Stimulated activated CD8-positive, alpha-beta memory T cell treated with anti-CD3 and anti-CD28 coated beads, Interleukin-2, amount 100 ng/mL, for 1 hour (primary cell): ENCODE measurements around the gene KIAA0232.
"Not testable (repeated sequence)": the region's sequence is repeated elsewhere in the genome, so short reads cannot be mapped to it uniquely, and the experiment has no call there.

Source experiments
- DNase-seq, 2 donors: peaks; one replicate each; pipeline ENCODE4 v3.0.0-alpha.2; 2020; ENCODE audit warnings: low read depth in 2 of 2

Gene KIAA0232

DNA sequence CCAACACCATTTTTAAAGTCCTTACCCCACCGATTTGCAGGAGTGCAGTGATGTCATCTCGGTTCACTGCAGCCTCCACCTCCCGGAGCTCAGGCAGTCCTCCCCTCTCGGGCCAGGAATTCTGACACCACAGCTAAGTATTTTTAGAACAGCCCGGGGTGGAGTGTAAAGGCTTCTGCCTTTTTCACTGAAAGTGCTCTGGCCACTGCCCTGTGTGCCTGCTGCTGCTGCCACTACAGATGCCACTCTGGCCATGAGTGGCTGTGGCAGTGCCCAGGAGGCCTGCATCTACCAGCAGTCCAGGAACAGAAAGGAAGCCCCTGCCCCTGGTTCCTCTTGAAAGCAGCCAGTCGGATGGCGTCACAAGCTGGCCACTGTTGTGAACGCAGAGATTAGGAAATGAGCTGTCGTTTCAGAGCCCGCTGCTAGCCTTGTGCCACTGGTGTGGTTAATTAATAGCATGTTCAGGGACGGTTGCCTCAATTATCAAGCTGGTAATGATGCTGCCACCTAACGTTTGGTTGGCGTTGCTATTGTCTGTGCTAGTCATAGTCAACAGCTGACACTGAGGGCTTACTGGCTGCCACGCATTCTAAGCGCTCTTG lies 103.5 kb downstream of the KIAA0232 start:
- DNase-seq = no peak

DNA sequence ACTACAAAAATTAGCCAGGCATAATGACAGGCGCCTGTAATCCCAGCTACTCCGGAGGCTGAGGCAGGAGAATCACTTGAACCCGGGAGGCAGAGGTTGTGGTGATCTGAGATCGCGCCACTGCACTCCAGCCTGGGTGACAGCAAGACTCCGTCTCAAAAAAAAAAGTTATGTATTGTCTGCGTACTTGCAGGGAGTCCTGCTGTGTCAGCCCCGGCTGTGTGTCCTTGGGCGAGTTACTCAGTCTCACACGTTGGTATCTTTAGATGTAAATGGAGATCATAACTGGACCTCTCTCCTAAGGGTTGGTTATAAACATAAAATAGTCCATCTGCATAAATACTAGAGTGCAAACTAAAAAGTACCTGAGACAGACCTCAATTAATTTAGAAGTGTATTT lies 104.4 kb downstream of the KIAA0232 start:
- DNase-seq = no peak

GRCh38 chr4:6887591-6888371 lies 105.3 kb downstream of the KIAA0232 start:
- DNase-seq = no peak

DNA sequence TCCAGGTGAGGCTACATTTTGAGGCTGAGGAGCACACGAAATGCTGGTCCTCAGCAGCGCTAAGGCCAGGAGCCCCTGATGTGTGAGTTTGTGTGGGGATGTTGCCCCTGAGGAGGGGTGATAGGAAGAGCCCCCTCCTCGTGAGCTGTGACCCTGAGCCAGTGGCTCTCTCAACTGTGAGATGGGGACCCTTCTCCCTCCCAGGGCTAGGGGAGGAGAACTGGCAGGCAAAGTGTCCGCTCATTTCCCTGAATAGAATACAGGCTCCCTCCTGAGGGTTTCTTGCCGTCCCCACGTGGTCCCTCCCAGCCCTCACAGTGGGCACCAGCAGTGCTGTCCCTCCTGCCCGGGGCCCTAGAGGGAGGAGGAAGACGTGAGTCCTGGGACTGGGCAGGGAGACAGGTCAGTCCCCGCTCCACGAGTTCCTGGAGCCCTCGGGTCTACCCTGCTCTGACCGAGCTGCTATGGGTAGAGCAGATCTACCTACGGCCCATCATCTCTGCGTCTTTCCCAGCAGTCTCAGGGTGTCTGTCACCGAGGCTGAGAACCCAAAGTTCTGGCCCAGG lies 106.1 kb downstream of the KIAA0232 start:
- DNase-seq = no peak

- DNase-seq = no peak
These were observed 106.7 kb downstream of the KIAA0232 start for GRCh38 chr4:6889101-6889735.

- DNase-seq = no peak
These were observed 107.3 kb downstream of the KIAA0232 start for GRCh38 chr4:6889736-6890324.

- DNase-seq = no peak
These were observed 107.8 kb downstream of the KIAA0232 start for GRCh38 chr4:6890358-6890757.

- DNase-seq = not testable (repeated sequence)
These were observed 108.4 kb downstream of the KIAA0232 start for GRCh38 chr4:6890971-6891370.

GRCh38 chr4:6891436-6892170 lies 109.1 kb downstream of the KIAA0232 start:
- DNase-seq = no peak

DNA sequence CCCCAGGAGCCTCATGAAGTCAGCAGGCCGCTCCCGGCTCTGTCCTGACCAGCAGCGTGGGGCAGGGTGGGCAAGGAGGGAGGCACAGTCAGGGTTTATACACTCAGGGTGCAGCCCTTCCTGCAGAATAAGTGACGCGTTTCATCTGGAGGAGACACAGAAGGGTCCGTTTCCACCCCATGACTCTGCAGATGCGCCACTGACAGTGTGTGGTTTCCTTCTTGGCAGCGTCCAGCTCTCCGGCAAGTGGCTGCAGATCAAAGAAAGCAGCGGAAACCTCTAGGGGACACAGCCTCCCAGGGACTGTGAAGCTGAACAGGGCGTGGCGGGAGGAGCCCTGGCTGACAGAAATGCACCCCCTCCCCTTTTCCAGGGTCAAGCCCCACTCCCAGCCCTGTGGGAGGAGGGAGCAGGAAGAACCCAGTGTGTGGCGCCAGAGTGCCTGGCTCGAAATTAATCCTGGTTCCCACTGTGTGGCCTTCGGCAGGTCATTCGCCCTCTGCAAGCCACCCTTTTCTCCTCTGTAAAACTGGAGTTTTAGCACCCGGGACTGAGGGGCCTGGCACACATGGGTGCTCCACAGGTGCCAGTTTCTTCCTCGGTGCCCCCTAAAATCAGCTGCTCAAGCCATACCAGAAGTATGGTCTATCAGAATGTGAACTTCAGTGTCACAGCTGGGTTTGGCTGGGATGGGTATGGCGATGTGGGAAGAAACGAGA lies 109.8 kb downstream of the KIAA0232 start:
- no peak for DNase-seq

GRCh38 chr4:6892909-6893202 lies 110.3 kb downstream of the KIAA0232 start:
- DNase-seq = no peak

- no peak for DNase-seq
These were observed 111.0 kb downstream of the KIAA0232 start for GRCh38 chr4:6893449-6894085.

GRCh38 chr4:6894086-6894478 lies 111.6 kb downstream of the KIAA0232 start:
- no peak for DNase-seq

DNA sequence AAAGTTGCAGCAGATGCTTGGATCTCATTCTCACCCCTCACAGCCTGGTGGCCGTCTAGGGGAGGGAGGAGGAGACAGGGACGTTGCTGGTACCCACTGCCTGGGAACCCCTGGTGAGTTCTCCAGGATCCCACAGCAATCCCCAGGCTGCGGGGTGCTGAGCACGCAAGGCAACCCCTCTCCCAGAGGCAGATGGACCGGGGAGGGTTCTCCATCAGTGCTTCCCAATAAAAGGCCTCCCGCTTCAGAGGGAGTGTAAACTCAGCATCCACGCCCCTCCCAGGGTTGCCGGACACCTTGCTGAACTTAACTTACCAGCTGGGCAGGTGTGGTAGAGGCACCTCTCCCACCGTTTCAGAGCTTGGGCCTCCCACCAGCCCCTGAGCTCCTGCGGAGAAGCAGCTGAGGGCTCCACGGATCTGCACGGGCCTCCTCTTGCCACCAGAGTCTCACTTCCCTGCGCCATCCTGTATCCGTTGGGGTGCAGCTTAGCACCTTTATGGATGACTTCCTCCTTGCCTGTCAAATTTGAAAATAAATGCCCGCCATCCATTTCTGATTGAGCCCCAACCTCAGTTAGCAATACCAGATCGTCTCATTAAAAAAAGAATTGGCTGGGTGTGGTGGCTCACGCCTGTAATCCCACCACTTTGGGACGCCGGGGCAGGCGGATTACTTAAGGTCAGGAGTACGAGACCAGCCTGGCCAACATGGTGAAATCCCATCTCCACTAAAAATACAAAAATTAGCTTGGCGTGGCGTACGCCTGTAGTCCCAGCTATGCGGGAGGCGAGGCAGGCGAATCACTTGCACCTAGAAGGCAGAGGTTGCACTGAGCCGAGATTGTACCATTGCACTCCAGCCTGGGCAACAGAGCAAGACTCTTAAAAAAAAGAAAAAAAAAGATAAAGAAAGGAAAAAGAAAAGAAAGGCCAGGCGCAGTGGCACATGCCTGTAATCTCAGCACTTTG lies 112.3 kb downstream of the KIAA0232 start:
- DNase-seq = no peak

- DNase-seq = no peak
These were observed 113.5 kb downstream of the KIAA0232 start for GRCh38 chr4:6896035-6896434.

- DNase-seq = no peak
These were observed 116.2 kb downstream of the KIAA0232 start for GRCh38 chr4:6898763-6899162.

DNA sequence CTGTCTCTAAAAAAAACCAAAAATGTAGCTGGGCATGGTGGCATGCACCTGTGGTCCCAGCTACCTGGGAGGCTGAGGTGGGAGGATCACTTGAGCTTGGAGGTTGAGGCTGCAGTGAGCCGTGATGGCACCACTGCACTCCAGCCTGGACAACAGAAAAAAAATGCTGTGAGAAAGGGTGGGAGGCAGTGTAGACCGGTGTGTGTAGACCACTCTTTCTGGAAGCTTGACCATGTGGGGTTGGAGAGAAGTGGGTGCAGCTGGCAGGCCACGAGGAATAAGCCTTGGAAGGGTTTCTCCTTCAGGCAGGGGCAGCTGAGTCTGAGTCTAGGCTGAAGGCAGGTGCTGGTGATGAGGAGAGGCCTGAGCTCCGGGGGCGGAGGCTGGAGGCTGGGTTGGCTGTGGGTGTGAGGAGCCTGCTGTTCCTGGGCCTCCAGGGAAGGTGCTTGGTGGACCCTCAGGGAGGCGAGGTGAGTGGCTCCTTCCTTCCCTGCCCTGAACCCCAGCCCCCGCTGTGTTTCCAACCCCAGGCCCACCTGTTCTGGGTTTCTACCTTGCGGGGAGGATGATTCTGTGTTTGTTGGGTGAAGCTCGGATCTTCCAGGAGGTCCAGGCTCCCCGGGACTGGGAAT lies 117.8 kb downstream of the KIAA0232 start:
- no peak for DNase-seq

DNA sequence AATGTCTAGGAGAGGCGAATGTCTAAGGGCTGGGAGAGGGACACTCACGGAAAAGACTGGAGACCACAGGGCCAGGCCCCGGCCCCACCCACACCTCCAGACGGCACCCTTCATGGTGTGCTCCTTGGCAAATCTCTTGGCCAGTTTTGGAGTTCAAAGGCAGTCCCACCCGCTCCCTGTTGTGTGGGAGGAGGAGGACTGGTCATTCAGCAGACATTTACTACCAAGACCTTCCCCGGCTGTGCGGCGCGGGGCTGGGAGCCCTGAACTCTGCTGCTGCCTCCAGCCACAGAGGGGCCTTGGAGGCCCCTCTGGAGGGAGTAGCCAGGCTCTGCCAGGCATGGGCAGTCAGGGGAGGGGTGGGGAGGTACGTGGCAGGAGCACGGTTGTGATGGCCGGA lies 118.4 kb downstream of the KIAA0232 start:
- no peak for DNase-seq
